ENCODE measurements around the gene BOK.
A peak's percentile ranks its signal among the peaks of the same experiment; 100 is the strongest.

Gene BOK, protein sequence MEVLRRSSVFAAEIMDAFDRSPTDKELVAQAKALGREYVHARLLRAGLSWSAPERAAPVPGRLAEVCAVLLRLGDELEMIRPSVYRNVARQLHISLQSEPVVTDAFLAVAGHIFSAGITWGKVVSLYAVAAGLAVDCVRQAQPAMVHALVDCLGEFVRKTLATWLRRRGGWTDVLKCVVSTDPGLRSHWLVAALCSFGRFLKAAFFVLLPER

DNA sequence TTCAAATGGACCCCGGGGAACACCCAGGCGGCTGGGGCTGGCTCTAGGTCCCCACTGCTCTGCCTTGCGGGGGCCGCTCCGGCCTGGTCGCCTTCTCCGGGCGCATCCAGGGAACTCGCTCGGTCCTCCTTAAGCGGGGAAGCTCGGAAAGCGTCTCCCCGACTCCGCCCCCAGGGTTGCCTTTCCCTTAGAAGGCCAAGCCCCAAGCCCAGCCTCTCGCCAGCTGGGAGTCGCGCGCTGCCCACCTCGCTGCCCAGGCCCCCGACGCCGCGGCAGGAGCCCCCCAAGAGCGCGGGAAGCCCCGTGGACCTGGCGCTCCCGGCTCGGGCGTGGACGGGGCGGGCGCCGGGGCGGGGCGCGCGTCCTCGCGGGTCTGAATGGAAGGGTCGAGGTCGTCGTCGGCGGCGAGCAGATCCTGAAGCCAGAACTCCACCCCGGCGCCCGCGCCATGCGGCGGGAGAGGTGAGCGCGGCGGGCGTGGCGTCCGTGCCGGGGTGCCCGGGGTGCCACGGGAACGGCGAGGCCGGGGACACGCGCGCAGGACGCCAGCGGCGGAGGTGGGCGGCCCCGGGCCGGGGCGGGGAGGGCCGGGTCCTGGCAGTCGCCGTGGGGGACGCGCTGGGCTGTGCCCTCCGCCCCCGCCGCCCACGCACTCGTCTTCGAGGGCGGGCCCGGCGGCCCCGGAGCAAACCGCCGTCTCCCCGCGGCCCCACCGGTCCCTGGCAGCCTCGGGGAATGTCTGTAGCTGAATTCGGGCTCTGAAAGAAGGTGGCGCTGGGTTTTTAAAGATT lies at the start of gene BOK:
Gene BOK, plus strand, starts transcription at position 214 of the 791 bp plus-strand sequence. CDS start 739 bp downstream, outside the sequence.
- TF ChIP-seq, protein P1, sequence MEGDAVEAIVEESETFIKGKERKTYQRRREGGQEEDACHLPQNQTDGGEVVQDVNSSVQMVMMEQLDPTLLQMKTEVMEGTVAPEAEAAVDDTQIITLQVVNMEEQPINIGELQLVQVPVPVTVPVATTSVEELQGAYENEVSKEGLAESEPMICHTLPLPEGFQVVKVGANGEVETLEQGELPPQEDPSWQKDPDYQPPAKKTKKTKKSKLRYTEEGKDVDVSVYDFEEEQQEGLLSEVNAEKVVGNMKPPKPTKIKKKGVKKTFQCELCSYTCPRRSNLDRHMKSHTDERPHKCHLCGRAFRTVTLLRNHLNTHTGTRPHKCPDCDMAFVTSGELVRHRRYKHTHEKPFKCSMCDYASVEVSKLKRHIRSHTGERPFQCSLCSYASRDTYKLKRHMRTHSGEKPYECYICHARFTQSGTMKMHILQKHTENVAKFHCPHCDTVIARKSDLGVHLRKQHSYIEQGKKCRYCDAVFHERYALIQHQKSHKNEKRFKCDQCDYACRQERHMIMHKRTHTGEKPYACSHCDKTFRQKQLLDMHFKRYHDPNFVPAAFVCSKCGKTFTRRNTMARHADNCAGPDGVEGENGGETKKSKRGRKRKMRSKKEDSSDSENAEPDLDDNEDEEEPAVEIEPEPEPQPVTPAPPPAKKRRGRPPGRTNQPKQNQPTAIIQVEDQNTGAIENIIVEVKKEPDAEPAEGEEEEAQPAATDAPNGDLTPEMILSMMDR (IDR thresholded peaks at IDR 0.05; ENCODE audit: extremely low read depth, insufficient read depth, missing control alignments): no peak

DNA sequence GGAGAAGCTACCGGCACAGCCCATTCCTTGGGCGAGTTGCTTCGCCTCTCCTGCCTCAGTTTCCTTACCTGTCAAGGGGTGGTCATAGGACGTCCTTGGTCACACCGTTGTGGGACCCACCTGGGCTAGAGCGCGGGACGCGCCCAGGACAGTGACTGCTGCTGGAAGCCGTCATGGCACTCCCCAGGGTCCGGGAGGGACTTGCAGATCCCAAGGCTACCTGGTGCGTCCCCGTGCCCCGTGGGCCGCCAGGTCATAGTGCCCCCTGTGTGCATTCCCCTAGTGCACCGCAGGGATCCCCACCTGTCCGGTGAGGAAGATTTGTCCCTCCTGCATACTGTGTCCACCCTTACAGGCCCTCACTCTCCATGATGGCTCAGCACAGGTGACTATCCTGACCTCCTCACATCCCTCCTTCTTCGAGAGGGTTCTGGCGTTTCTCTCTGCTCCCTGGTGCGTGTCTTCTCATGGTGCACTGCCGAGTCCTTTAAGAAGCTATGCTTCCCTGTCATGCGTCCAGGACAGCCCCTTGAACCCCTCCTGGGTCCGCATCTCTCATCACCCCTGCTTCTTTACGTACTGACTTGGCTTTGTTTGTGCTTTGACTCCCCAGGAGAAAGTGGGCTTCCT lies 49.3 kb upstream of the BOK start:
- TF ChIP-seq, protein P1 (IDR thresholded peaks at IDR 0.05; ENCODE audit: extremely low read depth, insufficient read depth, missing control alignments): no peak
- DNase-seq (ENCODE audit: low spot score): no peak
- in situ Hi-C loops (cut with MboI; ENCODE audit: low pct_unique_long_range_greater_than_20kb, low sequenced_read_pairs, unreplicated experiment): no loop called here

More for the DNA sequence above, at the start of gene BOK:
- no peak for DNase-seq (ENCODE audit: low spot score)
- in situ Hi-C loops (cut with MboI; ENCODE audit: low pct_unique_long_range_greater_than_20kb, low sequenced_read_pairs, unreplicated experiment): no loop called here

DNA sequence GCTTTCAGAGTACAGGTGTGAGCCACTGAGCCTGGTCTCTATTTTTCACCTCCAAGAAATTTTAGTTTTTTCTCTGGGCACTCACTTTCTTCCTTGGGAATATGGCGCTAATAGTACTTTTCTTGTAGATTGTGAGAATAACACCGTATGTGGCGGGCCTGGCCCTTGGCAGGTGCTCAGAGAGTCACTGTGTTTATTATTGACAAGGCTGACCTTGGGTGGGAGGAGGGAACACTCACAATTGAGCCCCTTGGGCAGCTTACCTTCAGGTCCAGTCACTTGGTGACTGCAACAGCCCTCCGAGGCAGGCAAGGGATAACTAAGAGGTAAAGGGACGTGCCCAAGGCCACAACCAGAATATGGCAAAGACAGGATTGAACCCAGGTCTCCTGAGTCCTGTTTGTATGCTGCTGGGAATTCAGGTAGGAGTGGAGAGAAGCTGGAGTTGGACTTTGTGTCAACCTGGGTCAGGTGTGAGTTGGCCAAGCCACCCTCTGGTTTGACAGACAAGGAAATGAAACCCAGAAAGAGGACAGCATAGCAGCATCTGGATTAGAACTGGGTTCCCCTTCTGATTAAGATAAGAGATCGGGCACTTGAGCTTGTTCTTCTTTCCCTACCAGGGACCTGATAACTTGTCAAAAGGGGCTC lies 47.3 kb upstream of the BOK start:
- in situ Hi-C loops (cut with MboI; ENCODE audit: low pct_unique_long_range_greater_than_20kb, low sequenced_read_pairs, unreplicated experiment): no loop called here
- TF ChIP-seq, protein P1 (IDR thresholded peaks at IDR 0.05; ENCODE audit: extremely low read depth, insufficient read depth, missing control alignments): no peak
- DNase-seq (ENCODE audit: low spot score): no peak

DNA sequence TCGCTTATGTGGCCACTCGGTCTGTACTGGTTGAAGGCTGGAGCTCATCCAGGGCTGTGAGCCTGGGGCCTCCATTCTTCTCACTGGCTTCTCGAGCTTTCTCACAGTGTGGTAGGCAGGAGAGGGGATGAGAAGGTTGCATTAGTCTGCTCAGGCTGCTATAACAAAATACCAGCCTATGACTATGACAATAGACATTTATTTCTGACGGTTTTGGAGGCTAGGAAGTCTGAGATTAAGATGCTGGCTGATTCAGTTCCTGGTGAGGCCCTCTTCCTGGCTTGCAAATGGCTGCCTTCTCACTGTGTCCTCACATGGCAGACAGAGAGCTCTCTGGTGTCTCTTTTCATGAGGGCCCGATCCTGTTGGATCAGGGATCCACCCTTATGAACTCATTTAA lies 44.0 kb upstream of the BOK start:
- TF ChIP-seq, protein P1 (IDR thresholded peaks at IDR 0.05; ENCODE audit: extremely low read depth, insufficient read depth, missing control alignments): no peak
- in situ Hi-C loops (cut with MboI; ENCODE audit: low pct_unique_long_range_greater_than_20kb, low sequenced_read_pairs, unreplicated experiment): no loop called here
- no peak for DNase-seq (ENCODE audit: low spot score)

DNA sequence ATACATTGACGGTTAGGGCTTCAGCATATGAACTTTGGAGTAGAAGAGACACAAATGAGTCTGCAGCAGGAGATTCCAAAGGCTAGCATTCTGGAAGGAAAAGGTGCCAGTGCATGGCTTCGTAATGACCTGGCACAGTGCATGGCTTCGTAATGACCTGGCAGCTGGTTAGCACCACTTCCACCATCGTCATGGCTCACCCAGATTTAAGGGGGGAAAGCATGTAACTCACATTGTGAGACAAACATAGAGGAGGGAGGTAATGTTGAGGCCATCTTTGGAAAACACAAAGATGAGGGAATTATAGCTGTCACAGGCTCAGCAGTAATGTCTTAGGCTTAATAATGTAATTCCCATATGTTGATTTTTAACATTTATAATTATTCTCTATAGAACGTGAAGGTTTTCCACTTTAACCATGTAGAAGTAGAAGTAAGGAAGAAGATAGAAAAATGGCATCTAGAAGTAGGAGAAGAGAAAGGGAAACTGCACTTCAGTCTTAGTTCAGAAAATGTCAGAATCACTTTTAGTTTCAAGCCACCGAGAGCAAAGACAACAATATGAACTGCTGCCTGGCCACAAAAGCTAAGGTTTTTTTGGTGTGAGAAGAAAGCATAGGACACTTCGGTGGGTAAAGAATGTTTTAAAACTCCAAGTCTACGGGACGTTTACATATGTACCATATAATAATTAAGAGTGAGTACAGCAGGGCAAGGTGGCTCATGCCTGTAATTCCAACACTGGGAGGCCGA lies 43.4 kb upstream of the BOK start:
- in situ Hi-C loops (cut with MboI; ENCODE audit: low pct_unique_long_range_greater_than_20kb, low sequenced_read_pairs, unreplicated experiment): no loop called here
- TF ChIP-seq, protein P1 (IDR thresholded peaks at IDR 0.05; ENCODE audit: extremely low read depth, insufficient read depth, missing control alignments): no peak
- peak; percentile 85 for DNase-seq (ENCODE audit: low spot score)

DNA sequence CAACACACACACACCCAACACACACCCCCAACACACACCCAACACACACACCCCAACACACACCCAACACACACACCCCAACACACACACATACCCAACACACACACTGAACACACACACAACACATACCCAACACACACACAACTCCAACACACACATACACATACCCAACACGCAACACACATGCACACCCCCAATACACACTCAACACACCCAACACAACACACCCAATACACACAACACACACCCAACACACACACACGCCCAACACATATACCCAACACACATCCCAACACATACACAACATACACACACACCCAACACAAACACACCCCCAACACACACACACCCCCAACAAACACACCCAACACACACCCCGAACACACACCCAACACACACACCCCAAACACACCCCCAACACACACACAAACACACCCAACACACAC lies 42.0 kb upstream of the BOK start:
- in situ Hi-C loops (cut with MboI; ENCODE audit: low pct_unique_long_range_greater_than_20kb, low sequenced_read_pairs, unreplicated experiment): no loop called here
- TF ChIP-seq, protein P1 (IDR thresholded peaks at IDR 0.05; ENCODE audit: extremely low read depth, insufficient read depth, missing control alignments): no peak
- DNase-seq (ENCODE audit: low spot score): no peak

Data from GM13977 (cell line).